GM10266 (cell line): Measurements from ENCODE around the gene FSTL1.
A peak's percentile ranks its signal among the peaks of the same experiment; 100 is the strongest.

Source experiments
- DNase-seq: peaks from one replicate; pipeline ENCODE4 v3.0.0; 2012; ENCODE audit errors: extremely low spot score
- CTCF ChIP-seq: IDR thresholded peaks from 2 replicates; pipeline ENCODE4 v1.5.1; 2012; ENCODE audit warnings: mild to moderate bottlenecking, low read depth; ENCODE audit not compliant: control insufficient read depth, insufficient read depth; ENCODE audit errors: missing control alignments

The FSTL1 gene, protein sequence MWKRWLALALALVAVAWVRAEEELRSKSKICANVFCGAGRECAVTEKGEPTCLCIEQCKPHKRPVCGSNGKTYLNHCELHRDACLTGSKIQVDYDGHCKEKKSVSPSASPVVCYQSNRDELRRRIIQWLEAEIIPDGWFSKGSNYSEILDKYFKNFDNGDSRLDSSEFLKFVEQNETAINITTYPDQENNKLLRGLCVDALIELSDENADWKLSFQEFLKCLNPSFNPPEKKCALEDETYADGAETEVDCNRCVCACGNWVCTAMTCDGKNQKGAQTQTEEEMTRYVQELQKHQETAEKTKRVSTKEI

DNA sequence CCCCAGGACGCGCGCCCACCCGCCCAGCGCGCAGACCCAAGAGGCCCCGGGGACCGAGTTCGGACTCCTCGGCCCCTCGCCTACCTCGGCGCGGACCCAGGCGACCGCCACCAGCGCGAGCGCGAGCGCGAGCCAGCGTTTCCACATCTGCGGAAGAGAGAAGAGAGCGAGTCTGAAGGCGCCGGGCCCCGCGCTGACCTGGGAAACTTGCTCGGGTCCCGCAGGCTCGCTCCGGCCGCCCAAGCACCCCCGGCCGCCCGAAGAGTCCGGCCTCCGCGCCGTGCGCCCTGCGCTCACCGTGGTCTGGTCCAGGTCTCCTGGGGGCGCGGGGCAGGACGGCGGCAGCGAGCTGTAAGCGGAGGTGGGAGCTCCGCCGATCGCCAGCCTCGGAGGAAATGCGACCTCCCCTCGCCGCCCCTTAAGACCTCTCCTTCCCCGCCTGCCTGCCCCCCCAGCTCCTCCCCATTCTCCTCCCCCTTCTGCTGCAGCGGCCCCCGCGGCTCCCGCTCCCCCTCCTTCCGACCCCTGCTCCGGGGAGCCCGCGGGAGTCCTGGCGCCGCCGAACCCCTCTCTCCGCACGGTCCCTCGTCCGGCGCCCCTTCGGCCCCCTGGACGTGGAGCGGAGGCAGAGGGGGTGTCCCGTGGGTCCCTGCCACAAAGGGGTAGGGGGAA, at the start of gene FSTL1:
Gene FSTL1, minus strand, starts transcription at position 393 of the 672 bp plus-strand sequence. Its CDS starts 246 bp downstream, at position 147.
- TF ChIP-seq CTCF, result no peak
- DNase-seq, result peak; percentile 61

DNA sequence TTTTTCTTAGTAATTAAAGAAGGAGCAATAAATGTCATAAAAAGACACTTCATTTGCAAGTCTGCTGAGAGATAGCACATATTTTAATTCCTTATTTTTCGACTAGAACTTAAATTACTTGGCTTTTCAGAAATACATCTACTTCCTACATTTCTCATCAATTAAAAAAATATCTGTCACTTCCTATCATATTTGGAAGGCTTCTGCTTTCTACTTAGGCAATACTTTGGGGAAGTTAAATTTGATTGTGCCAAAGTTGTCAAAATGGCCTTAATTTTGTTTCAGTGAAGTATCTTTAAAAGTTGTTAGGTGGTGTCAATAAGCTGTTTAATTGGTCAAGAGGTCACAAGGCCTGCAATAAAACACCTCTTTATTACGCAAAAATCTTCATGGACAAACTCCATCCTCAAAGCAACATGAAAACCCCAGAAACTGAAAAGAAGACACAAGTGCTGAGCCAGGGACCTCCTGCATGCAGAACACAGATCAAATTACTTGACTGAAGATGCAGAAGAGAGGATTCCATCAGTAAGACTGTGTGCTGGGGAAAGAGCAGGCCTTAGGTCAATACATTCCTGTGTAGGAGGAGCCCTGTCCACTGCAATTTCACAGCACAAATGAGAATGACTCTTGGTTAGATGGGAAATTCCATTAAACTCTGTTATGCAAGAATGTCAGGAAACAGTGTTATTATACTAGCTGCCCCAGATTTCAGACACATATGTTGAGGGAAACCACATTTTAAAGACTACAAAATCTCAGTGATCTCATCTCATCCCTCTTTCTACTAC, 48.0 kb upstream of the FSTL1 start:
- no peak for DNase-seq
- TF ChIP-seq CTCF, result no peak

- no peak for DNase-seq
- no peak for TF ChIP-seq CTCF
Measured at GRCh38 chr3:120497818-120498217, 47.0 kb upstream of the FSTL1 start.

GRCh38 chr3:120497336-120497735, 46.5 kb upstream of the FSTL1 start:
- no peak for TF ChIP-seq CTCF
- no peak for DNase-seq

- DNase-seq, result no peak
- no peak for TF ChIP-seq CTCF
Measured at GRCh38 chr3:120496278-120497002, 45.6 kb upstream of the FSTL1 start.

- no peak for TF ChIP-seq CTCF
- no peak for DNase-seq
Measured at GRCh38 chr3:120495809-120496208, 45.0 kb upstream of the FSTL1 start.

- no peak for TF ChIP-seq CTCF
- no peak for DNase-seq
Measured at GRCh38 chr3:120492103-120492502, 41.3 kb upstream of the FSTL1 start.
